Measurements from ENCODE around the gene CRTAC1.

Gene CRTAC1

DNA sequence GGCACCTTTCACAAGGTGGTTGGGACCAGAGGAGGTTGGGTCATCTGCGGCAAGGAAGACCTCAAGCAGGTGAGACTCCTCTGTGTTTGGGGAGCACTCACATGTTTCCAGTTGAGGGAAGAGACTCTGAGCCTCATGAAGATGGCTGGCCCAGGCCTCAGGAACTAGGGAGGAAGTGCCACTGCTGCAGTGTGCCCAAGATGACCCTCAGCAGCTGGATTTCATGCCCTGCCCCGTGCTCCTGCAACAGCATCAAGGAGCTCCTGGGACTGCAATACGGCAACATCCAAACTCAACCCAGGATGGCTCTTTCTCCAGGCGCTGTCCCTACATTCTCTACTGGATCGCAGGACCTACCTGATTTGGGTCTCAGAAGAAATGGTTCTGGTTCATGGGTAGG is 106.9 kb downstream of the CRTAC1 start:
- DNase-seq (ENCODE audit: low read depth): no peak

DNA sequence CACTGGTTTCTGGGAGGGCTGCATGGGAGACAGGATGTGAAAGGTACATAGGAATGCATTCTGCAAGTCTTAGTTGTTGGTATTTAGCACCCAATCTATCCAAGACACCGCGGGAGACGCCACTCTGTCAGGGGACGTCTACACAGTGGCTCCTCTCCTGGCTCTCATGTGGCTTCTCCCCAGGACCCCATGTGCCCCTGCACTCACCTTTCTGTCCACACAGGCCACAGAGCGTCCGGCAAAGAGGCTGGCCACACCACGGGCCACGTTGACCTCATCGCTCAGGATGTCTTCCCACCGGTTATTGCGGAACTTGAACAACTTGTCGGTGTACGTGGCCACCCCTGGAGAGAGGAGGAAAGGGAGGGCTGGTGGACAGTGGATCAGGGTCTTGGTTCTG is 107.4 kb downstream of the CRTAC1 start:
- no peak for DNase-seq (ENCODE audit: low read depth)

DNA sequence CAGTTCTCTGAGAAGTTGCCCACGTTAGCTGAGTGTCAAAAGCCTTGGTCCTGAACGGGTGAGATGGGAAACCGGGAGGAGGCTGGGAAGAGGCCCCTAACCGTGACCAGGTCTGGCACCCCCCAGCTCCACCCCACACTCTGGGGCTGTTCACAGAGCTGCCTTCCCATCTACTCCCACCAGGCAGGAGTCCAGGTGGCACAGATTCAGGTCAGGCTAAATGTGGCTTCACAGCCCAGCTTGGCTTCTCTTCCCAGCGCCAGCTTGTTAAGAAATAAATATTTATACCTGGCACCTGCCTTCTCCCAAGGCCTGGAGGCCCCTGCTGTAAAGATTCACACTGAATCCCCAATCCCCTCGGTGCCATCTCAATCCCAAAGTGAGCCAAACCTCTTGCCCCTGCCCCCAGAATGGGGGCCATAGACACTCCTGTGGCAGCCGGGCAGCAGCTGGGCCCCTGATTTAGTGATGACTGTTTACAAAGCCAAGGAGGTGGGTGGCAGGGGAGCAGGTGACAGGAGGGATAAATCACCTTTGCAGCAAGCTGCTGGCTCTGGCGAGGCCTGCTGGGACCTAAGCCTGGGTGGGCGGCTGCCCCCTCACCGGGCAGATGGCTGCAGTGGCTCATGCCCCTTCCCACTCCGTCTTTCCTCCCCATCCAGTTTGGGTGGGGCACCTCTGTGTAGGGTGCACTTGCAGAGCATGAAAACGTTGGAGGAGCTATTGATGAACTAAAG is 108.2 kb downstream of the CRTAC1 start:
- no peak for DNase-seq (ENCODE audit: low read depth)

DNA sequence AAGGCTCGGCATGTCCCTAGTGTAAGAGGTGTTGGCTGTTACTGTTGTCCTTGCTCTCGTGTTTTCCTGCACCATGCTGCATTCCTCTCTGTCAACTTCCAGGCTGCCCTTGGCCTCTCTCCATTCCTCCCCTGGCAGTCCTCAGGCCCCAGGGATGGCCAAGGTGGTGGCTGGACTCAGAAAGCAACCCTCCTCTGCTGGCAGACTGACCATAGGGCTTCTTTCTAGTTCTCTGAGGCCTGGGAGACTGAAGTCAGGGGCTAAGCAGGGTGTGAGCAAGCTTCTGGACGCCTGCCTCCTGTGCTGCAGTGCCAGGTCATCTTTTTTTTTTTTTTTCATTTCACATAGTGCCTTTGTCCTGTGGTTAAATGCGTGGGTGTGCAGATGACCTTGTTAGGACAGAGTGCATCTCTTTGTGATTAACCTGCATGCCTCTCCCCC is 108.8 kb downstream of the CRTAC1 start:
- DNase-seq (ENCODE audit: low read depth): no peak

DNA sequence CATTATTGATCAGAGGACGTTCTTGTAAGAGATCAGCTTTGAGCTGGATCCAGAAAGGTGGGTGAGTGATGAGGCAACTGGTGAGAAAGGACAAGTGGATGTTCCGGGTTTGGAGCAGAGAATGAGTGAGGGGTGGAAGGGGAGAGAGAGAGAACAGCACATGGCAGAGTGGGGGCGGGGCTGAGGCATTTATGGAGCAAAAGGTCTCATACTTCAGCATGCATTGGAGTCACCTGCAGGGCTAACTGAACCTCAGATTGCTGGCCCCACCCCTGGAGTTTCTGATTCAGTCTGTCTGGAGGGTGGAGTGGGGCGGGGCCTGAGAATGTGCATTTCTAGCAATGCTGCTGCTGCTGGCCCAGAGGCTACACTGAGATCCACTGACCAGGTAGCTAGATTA is 109.6 kb downstream of the CRTAC1 start:
- DNase-seq (ENCODE audit: low read depth): no peak

DNA sequence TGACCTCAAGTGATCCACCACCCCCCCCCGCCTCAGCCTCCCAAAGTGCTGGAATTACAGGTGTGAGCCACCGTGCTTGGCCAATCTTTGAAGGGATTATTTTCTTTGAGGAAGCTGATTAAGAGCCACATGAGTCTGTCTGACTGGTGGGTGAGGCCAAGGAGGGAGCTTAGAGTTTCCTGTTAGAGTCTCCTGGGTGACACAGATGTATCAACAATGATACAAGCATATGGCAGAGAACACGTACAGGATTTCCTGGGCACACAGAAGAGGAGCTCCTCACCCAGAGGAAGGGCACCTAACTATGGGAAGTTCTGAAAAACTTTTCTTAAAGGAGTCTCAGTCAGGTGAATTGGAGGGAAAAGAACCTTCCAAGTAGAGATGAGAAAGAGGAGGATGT is 111.4 kb downstream of the CRTAC1 start:
- DNase-seq (ENCODE audit: low read depth): no peak

DNA sequence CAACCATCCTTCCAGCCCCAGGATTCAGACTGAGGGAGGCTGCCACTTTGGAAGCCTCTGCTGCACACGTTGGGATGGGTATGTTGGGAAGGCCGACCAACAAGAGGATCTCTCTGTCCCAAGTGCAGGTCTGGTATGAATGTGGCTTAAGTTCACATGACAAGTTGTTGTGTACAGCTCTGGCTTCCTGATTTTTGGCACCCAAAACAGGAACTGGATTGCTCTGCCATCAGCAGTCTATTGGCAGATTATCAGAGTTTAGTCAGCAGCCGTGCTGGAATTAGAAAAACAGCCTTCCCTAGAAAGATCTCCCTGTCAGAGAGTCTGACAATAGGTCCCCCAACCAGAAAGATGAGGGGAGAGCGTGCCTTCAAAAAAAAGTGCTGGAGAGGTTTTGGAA is 113.8 kb downstream of the CRTAC1 start:
- DNase-seq (ENCODE audit: low read depth): no peak

DNA sequence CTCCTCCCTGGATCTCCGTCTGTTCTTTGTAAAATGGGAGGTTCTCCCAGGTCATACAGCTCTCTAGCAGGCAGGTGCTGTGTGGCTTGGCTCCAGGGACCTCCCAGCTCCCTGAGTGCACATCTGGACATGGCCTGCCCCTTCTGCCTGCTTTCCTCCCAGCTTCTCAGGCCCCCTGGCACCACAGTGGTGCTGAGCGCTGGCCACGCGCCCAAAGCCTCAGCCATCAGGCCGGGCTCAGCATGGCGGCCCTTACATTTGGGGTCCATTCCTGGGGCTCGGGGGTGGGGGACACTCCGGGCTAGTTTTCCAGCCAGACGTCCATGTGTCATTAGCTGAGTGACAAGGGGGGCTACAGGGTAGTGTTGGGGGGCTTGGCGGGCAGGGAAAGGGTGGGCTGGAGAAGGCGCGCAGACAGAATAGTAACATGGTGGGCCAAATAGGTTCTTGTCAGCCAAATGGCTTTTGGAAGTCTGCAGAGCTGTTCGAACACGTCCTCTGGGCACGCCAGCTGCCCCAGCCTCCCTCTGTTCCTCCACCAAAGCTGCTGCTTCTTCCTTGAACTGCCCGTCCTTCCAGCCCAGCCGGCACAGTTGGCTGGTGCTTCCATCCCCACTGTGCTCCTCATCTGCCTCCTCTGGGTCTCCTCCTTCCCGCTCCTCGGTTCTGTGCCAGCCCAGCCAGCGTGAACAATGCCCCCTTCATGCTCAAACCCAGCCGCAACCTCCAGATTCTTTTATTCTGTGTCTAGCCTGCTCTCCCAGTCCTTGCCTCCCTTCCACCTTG is 114.9 kb downstream of the CRTAC1 start:
- no peak for DNase-seq (ENCODE audit: low read depth)

DNA sequence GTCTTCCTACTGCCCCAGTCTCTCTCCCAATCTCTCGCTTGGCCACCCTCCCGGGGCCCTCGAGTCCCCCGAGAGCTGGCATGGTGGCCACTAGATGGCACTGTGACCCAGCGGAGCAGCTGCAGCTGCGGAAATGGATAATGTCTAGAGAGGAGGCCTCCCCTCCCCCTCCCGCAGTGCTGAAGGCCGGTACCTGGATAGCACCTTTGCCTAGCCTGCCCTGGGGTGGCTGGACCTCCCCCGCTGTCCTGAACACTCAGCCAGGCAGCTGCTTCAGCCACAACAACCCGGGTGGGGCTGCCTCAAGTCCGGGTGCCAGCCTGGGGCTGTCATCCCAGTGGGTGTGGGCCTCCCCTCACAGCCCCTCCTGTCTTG is 115.6 kb downstream of the CRTAC1 start:
- DNase-seq (ENCODE audit: low read depth): peak; percentile 58

DNA sequence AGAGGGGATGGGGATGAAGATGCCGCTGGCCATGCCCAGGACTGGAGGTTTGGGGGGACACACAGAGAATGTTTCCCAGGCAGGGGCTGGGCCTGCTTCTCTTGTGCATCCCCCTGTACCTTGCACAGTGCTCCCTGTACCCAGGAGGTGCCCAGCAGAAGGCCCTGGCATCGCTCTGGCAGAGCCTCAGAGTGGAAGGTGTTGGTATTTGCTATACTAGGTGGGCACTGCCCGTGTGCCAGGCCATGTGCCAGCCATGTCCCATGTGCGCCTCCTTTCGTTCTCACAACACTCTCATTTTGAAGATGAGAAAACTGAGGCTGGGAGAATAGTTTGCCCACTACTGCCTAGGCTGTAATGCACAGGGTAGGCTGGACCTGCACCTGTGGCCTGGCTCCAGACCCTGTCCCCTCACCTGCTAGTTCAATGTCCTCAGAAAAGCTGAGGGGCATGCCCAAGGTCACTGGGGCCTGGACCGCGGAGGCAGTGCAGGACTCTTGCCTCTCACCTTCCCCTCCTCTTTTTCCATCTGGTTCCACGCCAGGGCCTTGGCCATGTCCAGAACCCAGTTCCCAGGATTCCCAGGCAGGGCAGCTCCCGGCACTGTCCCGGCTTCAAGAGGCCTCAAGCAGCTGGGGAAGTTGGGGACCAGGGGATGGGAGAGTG is 116.1 kb downstream of the CRTAC1 start:
- DNase-seq (ENCODE audit: low read depth): no peak

DNA sequence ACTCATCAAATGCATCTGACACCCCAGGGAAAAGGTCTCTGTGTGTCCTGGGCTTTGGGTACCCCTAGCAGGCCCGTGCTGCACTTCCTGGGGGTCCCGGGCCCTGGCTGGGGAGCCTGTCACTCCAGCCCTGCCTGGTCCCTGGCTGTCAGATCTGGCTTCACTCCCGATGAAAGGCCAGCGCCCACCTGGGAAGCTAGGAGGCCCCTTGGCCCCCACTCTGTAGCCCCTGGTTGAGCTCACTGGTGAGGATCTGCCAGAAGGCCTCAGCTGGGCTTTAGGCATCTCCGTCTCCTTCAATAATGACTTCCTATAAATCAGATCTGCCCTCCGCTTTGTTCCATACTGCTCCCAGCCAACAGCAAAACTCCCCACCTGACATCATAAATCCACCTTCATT is 116.8 kb downstream of the CRTAC1 start:
- DNase-seq (ENCODE audit: low read depth): no peak

DNA sequence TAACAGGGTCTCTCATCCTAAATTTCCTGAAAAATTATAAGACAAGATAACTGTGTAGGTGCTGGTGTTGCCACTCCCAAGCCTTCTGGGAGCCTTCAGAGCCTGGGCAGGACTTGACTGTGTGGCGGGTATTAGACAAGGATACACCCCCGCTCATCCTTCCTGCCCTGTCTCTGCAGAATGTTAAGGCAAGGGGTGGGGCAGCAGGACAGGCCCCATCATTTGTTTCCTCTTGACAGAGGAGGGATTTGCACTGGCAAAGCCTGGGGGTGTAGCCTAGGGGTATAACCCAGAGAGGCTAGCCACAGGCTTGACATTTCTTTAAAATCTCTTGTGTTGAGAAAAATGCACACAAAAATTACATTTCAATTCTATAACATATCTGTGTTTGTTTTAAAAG is 117.2 kb downstream of the CRTAC1 start:
- no peak for DNase-seq (ENCODE audit: low read depth)

DNA sequence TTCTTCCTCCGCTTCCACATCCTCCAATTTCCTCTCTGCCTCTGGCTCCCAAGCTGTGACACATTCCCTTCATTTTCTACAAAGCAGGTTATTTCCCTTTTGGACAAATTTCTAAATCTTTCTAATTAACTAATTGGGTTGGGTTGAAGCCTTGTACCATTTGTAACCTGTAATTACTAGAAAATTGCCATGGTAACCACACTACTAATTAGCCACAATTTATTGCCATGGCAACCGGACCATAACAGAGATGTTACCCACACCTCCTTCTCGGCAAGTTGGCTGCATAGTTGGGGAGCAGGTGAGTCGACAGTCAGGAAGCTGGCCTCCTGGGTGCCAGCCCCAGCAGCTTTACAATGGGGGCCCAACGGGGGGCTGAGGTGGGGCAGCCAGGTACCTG is 119.2 kb downstream of the CRTAC1 start:
- DNase-seq (ENCODE audit: low read depth): no peak

DNA sequence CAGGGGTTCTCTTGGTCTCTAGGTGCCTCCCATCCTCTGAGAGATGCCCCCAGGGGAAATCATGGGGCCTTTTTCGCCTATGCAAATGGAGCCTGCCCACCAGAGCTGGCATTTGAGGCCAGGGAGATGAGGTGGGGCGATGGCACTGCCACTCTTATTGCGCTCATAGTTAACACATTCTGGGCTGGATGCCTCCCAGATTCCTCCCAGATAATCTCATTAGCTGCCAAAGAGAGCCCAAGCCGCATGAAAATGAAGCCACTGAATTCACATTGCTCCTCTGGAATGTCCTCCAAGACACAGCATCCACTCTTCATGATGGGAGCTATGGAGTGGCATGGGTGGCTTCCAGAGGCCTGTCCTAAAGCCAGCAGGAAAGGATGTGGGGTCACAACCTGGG is 119.8 kb downstream of the CRTAC1 start:
- no peak for DNase-seq (ENCODE audit: low read depth)

DNA sequence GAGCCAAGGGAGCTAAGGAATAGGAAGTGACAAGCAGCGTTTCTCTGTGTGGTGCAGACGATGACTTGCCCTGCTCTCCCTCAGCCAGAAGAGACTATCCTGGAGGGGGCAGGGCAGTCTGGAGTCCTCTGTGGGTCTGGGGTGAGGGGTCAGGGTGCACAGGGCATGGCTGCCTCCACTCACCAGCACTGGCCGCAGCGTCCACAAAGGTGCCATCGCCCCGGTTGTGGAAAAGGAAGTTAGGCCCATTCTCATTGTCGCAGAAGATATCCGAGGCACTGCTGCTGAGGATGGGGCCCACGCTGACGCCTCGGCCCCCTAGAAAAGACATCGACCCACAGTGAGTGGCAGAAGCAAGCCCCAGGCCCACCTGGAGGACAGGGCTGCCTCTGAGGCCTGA is 122.6 kb downstream of the CRTAC1 start:
- DNase-seq (ENCODE audit: low read depth): no peak

DNA sequence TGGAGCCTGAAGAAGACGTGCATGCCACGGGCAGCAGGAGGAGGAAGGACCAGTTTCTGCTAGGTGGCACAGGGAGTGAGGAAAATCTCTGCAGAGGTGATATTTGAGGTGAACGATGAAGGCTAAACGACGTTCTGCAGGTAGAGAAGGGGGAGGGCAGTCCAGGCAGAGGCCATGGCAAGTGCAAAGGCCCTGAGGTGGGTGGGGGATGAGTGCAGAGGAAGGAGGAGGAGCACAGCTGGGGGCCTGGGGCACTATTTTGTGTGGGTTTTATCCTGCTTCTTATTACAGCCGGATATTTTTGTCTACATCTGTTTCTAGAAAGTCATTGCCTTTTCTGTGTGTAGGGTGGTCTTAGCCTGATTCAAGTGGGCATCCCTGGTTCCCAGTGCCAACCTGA is 123.2 kb downstream of the CRTAC1 start:
- no peak for DNase-seq (ENCODE audit: low read depth)

DNA sequence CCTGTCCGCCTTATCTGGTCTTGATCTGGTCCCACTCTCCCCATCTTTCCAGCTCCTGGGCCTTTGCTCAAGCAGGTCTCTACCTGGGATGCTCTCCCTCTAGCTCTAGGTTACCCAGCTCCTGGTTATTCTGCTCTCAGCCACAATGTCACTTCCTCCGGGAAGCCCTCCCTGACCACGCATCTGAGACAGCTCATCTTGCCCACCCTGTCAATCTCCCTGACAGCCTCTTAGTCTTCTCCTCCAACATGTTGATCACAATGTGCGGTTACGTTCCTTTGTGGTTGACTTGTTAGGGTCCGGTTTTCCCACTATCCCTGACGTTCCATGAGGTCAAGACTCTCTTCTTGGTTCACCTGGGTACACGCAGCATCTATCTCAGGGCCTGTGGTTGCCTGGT is 125.1 kb downstream of the CRTAC1 start:
- no peak for DNase-seq (ENCODE audit: low read depth)

DNA sequence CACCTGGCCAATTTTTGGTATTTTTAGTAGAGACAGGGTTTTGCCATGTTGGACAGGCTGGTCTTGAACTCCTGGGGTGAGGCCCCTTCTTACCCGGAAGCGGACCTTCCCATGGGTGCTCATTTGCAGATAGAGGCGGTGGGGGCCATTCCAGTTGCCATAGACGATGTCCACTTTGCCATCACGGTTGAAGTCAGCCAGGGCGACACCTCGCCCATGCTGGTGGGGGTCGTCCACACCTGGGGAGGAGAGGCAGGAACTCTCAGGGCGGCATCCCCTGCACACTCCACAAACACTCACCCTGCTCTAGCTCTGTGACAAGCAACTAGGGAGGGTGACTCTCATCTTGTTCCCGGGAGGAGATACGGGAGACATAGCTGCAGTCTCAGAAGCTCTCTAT is 125.8 kb downstream of the CRTAC1 start:
- DNase-seq (ENCODE audit: low read depth): no peak

DNA sequence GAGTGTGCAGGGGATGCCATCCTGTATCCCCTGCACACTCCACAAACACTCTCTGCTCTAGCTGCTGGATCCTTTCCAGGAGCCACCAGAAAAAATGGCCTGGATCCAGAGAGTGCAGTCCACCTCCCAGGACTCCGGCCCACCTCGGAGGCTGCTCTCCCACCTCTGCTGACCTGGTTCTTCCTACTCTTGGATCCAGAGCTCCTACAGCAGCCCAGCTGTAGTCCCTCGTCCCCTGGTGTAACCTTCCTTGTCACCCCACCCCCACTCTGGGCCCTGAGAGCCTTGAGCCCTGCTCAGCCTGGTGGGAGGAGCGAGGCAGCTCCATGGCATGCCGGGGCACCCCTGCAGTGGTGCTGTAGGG is 126.4 kb downstream of the CRTAC1 start:
- no peak for DNase-seq (ENCODE audit: low read depth)

DNA sequence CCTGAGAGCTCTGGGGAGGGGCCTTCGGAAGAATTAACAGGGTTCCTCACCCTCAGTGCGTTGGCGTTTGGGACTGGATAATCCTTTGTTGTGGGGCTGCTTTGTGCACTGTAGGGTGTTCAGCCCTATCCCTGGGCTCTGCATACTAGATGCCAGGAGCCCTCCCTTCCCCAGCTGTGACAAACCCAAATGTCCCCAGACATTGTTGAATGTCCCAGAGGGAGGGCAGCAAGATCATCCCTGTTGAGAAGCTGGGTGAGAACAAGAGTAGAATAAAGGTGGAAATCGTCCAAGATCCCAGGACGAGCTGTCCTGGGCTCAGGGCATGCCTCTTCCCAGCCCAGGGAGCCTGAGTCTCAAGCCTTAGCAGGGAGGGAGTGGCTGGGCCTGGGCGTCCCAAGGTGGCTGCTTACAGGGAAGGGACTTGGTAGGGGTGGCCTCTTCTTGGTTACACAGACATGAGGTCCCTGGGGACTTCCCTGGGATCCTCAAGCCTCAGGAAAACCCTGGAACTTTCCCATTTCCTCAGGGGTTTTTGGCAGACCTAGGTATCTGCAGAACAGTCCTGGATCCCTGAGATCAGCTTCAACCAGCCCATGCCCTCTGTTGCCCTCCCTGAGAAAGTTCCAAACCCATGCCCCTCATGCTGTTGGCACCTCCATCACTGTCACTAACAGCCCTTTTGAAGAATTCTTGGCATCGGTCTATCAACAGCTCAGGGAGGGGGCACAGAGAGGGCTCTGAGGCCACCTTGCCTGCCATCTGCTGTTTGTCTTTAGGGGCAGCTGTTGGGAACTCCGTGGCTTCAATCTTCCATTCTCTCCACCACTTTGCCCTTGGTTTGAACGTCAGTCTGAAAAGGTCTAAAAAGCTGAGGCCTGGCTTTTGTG is 127.0 kb downstream of the CRTAC1 start:
- DNase-seq (ENCODE audit: low read depth): no peak

DNA sequence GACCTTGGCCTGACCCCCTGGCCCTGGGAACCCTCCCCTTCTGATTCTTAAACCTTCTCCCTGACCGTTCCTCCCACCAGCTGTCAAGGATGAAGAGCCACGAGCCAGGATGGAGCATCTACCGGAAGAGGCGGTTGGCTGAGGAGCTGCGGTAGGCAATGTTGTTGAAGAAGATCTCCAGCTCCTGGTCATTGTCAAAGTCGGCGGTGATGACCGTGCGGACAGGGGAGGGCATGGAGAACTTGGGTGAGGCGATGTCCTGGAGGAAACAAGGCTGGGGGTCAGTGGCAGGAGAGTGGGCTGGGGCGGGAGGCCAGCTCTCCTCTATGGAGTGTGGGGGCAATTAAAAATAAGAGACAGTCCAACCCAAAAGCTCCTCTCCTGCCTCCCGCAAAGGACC is 129.0 kb downstream of the CRTAC1 start:
- no peak for DNase-seq (ENCODE audit: low read depth)

DNA sequence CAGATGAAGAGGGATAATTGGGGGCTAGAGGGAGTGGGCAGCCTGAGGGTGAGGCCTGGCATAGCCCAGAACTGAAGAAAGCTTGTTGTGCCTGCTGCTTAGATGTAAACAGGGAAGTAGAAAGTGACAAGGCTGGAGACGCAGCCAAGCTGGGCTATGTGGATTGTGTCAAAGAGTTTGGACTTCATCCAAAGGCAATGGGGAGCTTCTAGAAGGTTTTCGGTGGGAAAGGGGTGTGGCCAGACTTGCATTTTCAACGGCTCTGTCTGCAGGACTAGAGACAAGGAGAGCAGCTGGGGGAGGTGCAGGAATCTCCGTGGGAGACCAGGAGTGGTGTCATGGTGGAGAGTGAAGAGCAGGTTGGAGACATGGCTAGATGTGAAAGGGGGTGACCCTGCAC is 132.0 kb downstream of the CRTAC1 start:
- no peak for DNase-seq (ENCODE audit: low read depth)
